Measurements from ENCODE around the gene FADS3. TPM values are rescaled to one million over a fixed set of nuclear protein-coding genes. Genes with fewer than 3 reads are reported as not detected.

The FADS3 gene
- total RNA-seq, 2 experiments from 2014 or later, result 7.2 to 10.1 TPM

GRCh38 chr11:61874853-61875252 lies 16.5 kb downstream of the FADS3 start:
- peaks cover 2% of the 10 kb centered on the region for H3K4me1 Mint-ChIP-seq
- H3K27ac Mint-ChIP-seq, result no peak overlapping the region
- H3K36me3 Mint-ChIP-seq (ENCODE audit: low read depth), result no peaks in the 10 kb centered on the region
- intact Hi-C loops (cut with DNase I, micrococcal nuclease), result no loop called here
- ATAC-seq (no peak), DNase-seq (no peak)
- H3K27me3 Mint-ChIP-seq, result peaks cover 3% of the 10 kb centered on the region
- ChIA-PET CTCF (interaction anchor here (0.6 to 1.7 kb wide), 4 partner anchors 24 to 233 kb away, joined by 3 to 6 read pairs (median 5); no protein-coding TSS in a partner anchor), POLR2A (no interaction called here)
- no peaks in the 10 kb centered on the region for H3K9me3 Mint-ChIP-seq (ENCODE audit: low read depth)
- H3K4me3 Mint-ChIP-seq, result no peak overlapping the region

GRCh38 chr11:61874377-61874809 lies 17.0 kb downstream of the FADS3 start:
- intact Hi-C loops (cut with DNase I, micrococcal nuclease), result no loop called here
- Mint-ChIP-seq H3K4me3 (no peak overlapping the region), H3K4me1 (peaks cover 2% of the 10 kb centered on the region), H3K27me3 (peaks cover 3% of the 10 kb centered on the region), H3K9me3 (ENCODE audit: low read depth) (no peaks in the 10 kb centered on the region), H3K27ac (no peak overlapping the region), H3K36me3 (ENCODE audit: low read depth) (no peaks in the 10 kb centered on the region)
- DNase-seq, result no peak
- POLR2A ChIA-PET, result no interaction called here
- no peak for ATAC-seq
- CTCF ChIA-PET, result interaction anchor here (1.6 to 2.2 kb wide), 3 partner anchors 24 to 233 kb away, joined by 5 to 8 read pairs (median 6); no protein-coding TSS in a partner anchor

- H3K9me3 Mint-ChIP-seq (ENCODE audit: low read depth), result no peaks in the 10 kb centered on the region
- H3K4me1 Mint-ChIP-seq, result peaks cover 2% of the 10 kb centered on the region
- DNase-seq (no peak), ATAC-seq (no peak)
- peaks cover 3% of the 10 kb centered on the region for H3K27me3 Mint-ChIP-seq
- H3K27ac Mint-ChIP-seq, result no peak overlapping the region
- no peaks in the 10 kb centered on the region for H3K36me3 Mint-ChIP-seq (ENCODE audit: low read depth)
- intact Hi-C loops (cut with DNase I, micrococcal nuclease), result no loop called here
- H3K4me3 Mint-ChIP-seq, result no peak overlapping the region
- CTCF ChIA-PET, result interaction anchor here (1.7 to 2.2 kb wide), 2 partner anchors 25 to 73 kb away, joined by 6 to 8 read pairs; no protein-coding TSS in a partner anchor
- POLR2A ChIA-PET, result no interaction called here
Observed at GRCh38 chr11:61873588-61874376, 17.6 kb downstream of the FADS3 start.

DNA sequence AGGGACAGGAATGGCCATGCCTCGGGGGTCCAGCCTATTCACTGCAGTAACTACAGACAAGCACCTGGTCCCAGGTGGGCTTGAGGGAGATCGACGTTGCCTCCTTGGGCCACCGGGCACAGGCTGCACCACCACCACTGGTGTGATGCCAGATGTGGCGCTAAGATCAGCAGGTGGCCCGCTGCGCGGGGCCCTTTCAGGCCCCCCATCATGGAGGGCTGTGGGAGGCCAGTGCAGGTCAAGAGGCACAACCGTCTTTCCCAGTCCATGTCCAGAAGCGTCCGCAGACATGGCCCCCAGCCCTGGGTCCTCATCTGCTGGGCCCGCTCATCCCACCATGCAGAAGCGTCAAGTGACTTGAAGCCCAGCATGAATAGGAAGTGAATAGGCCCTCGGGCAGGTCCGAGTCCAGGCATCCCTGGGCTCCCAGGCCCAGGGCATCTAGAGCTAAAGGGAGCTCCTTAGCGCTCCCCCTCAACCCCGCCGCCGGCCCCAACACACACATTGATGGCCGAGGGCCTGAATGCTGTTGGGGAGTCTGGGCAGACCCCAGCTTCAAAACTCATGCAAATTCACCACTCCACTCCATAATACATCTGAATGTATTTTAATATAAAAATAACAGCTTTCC lies 18.3 kb downstream of the FADS3 start:
- no peak for DNase-seq
- peaks cover 2% of the 10 kb centered on the region for H3K4me1 Mint-ChIP-seq
- H3K27me3 Mint-ChIP-seq, result peaks cover 3% of the 10 kb centered on the region
- H3K36me3 Mint-ChIP-seq (ENCODE audit: low read depth), result no peaks in the 10 kb centered on the region
- H3K9me3 Mint-ChIP-seq (ENCODE audit: low read depth), result no peaks in the 10 kb centered on the region
- ATAC-seq, result no peak
- no peak overlapping the region for H3K4me3 Mint-ChIP-seq
- ChIA-PET POLR2A (no interaction called here), CTCF (interaction anchor here (1.5 to 2.2 kb wide), 2 partner anchors 74 to 209 kb away, joined by 6 to 8 read pairs; no protein-coding TSS in a partner anchor)
- H3K27ac Mint-ChIP-seq, result no peak overlapping the region
- intact Hi-C loops (cut with DNase I, micrococcal nuclease), result no loop called here

DNA sequence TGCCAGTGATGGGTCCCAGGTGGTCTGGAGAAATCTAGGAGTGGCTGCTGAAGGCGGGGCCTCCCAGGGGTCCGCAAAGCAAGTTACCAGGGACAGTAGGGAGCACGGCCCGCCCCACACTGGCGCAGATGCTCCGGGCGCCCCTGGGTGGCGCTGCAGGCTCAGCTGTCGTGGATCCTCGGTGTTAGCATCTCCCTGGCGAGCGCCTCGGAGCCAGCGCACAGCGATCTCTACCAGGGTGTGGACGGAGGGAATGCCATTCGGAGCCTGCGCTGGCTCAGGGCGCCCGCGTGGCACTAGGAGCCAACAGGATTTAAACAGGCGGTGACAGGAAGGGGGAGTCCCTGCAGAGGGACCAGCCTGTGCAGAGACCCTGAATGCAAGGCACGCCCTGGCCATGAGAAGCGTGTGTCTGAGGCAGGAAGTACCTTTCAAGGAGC lies 20.2 kb downstream of the FADS3 start:
- H3K36me3 Mint-ChIP-seq (ENCODE audit: low read depth), result no peaks in the 10 kb centered on the region
- intact Hi-C loops (cut with DNase I, micrococcal nuclease), result loop anchor here (1.0 to 2.0 kb wide), 7 partner anchors 28 to 237 kb away; no protein-coding TSS in a partner anchor
- H3K4me1 Mint-ChIP-seq, result peaks cover 2% of the 10 kb centered on the region
- no peak overlapping the region for H3K27ac Mint-ChIP-seq
- ATAC-seq, result peak; percentile 98
- no peaks in the 10 kb centered on the region for H3K9me3 Mint-ChIP-seq (ENCODE audit: low read depth)
- peak overlapping the region; percentile 46 for H3K4me3 Mint-ChIP-seq
- H3K27me3 Mint-ChIP-seq, result peaks cover 3% of the 10 kb centered on the region
- ChIA-PET POLR2A (interaction anchor here (0.6 kb wide), 1 partner anchor 261 kb away, joined by 4 read pairs; no protein-coding TSS in a partner anchor), CTCF (interaction anchor here (0.7 to 2.7 kb wide), 15 partner anchors 13 to 440 kb away, joined by 3 to 35 read pairs (median 6); no protein-coding TSS in a partner anchor)
- peak; percentile 84 for DNase-seq

DNA sequence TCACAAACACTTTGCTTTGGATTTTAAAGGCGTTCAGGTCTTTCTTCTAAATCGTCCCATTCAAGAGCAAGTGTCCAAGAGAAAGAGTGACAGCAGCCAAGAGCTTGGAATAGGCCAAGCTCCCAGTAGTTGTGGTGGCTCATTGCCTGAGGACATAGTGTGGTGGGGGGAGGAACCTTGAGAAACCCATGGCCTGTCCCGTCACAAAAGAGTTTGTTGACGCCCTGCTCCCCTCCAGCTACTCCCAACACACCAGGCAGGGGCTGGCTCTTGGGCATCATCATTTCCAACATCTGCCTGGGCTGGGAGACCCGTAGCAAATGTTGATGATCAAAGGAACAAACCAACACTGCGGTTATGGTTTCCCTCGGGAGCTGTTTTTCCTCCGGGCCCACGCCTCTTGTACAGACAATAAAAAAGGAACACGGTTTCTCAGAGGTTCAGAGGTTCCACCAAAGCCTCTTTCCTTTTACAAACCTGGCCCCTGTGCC lies 20.8 kb downstream of the FADS3 start:
- intact Hi-C loops (cut with DNase I, micrococcal nuclease), result loop anchor here (1.0 to 2.0 kb wide), 7 partner anchors 28 to 238 kb away; no protein-coding TSS in a partner anchor
- CTCF ChIA-PET, result interaction anchor here (0.7 to 2.7 kb wide), 20 partner anchors 14 to 440 kb away, joined by 3 to 35 read pairs (median 4); partner anchors contain the start of genes FEN1 and TMEM258
- POLR2A ChIA-PET, result no interaction called here
- Mint-ChIP-seq H3K27ac (no peak overlapping the region), H3K27me3 (peaks cover 3% of the 10 kb centered on the region), H3K36me3 (ENCODE audit: low read depth) (no peaks in the 10 kb centered on the region), H3K4me1 (peaks cover 2% of the 10 kb centered on the region), H3K9me3 (ENCODE audit: low read depth) (no peaks in the 10 kb centered on the region), H3K4me3 (no peak overlapping the region)
- no peak for DNase-seq
- no peak for ATAC-seq

DNA sequence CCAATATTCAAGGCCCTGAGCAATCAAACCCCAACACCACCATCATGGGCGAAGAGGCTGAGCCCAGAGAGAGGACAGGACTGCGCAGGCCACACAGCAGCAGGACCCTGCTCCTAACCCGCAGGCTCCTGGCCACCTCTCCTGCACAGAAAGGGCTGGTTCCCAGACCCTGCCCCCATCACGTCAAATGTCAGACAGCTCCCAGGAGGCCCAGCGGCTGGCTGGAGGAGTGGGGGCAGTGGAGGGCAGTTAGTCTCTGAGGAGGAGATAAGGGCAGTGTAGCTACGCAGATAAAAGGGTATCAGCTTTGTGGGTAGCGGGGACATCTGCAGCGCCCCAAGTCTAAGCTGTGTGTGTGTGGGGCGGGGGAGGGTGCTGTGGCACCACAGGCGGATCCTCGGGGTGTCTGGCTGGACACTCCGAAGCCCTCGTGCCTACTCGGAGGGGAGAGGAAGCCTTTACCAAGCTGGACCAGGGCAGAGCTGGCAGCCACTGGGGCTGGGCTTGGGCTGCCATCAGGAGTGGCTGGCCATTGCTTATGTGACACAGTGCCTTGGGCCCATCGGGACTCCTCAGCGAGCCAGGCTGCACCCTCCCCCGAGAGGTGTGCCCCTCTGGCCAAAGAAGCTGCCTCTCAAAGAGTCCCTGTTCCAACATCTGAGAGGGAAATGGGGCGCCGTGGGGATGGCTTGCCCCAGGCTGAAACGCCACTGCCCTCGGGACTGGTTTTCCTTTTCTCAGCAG lies 21.5 kb downstream of the FADS3 start:
- Mint-ChIP-seq H3K27me3 (peaks cover 3% of the 10 kb centered on the region), H3K27ac (no peak overlapping the region), H3K4me3 (no peak overlapping the region), H3K36me3 (ENCODE audit: low read depth) (no peaks in the 10 kb centered on the region), H3K9me3 (ENCODE audit: low read depth) (no peaks in the 10 kb centered on the region), H3K4me1 (peaks cover 2% of the 10 kb centered on the region)
- ChIA-PET CTCF (interaction anchor here (0.7 to 2.7 kb wide), 13 partner anchors 15 to 238 kb away, joined by 3 to 35 read pairs (median 5); partner anchors contain the start of genes FEN1 and TMEM258), POLR2A (no interaction called here)
- intact Hi-C loops (cut with DNase I, micrococcal nuclease), result loop anchor here (2.0 kb wide), 3 partner anchors 29 to 77 kb away; no protein-coding TSS in a partner anchor
- no peak for DNase-seq
- no peak for ATAC-seq

DNA sequence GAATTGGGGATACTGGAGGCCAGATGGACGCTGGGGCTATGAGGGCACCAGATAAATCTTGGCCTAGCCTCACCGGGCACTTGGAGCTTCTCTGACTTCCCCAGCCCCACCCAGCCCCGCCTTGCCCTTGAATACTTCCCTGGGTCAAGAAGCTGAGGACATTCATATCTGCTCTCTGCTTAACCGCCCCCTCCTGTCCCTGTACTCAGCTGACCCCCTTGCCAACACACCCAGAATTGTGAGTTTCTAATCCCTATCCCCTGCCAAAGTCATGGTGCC lies 22.0 kb downstream of the FADS3 start:
- intact Hi-C loops (cut with DNase I, micrococcal nuclease), result no loop called here
- DNase-seq (no peak), ATAC-seq (no peak)
- ChIA-PET POLR2A (no interaction called here), CTCF (interaction anchor here (2.7 kb wide), 1 partner anchor 212 kb away, joined by 35 read pairs; no protein-coding TSS in a partner anchor)
- Mint-ChIP-seq H3K9me3 (ENCODE audit: low read depth) (no peaks in the 10 kb centered on the region), H3K27ac (no peak overlapping the region), H3K4me3 (no peak overlapping the region), H3K4me1 (peaks cover 2% of the 10 kb centered on the region), H3K27me3 (peaks cover 3% of the 10 kb centered on the region), H3K36me3 (ENCODE audit: low read depth) (no peaks in the 10 kb centered on the region)

DNA sequence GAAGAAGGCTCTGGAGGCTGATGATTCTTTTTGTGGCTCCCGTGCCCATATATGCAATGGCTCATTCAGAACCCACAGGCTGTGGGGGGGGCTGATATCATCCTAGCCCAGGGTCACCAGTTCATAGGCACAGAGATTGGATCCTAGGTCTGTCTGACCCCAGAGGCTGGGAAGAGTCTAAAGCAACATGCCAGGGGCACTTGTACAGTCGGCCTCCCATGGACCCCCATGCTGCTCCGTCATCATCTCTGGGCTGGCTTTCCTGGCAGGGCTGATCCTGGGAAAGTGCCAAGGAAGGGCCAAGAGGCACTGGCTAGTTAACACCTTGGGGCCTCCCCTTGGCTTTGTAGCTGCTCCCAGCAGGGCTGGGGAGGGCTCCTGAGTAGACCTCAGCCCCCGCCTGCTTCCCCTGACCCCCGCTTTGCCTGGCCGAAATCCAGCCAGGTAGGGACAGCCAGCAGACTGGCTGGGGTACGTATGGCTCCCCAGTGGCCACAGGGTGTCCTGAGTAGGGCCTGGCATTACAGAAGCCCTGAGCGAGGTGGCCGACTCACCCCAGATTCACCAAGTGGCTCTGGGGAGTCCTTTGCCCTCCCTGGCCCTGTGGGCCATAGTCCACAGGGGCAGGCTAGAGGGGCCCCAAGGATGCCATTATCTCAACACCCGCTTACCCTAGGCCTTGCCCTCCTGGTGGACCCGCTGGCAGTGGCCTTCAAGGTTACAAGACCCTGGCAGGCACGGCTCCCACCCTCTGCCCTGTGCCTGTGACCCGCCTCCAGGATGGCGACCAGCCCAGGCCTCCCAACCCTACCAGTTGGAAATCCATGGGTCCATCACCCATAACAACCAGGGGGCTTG lies 22.5 kb downstream of the FADS3 start:
- ChIA-PET CTCF (interaction anchor here (0.6 to 2.7 kb wide), 2 partner anchors 101 to 213 kb away, joined by 3 to 35 read pairs; no protein-coding TSS in a partner anchor), POLR2A (no interaction called here)
- ATAC-seq (no peak), DNase-seq (no peak)
- Mint-ChIP-seq H3K27me3 (peaks cover 3% of the 10 kb centered on the region), H3K36me3 (ENCODE audit: low read depth) (no peaks in the 10 kb centered on the region), H3K9me3 (ENCODE audit: low read depth) (no peaks in the 10 kb centered on the region), H3K27ac (no peak overlapping the region), H3K4me1 (peaks cover 2% of the 10 kb centered on the region), H3K4me3 (no peak overlapping the region)
- intact Hi-C loops (cut with DNase I, micrococcal nuclease), result no loop called here

DNA sequence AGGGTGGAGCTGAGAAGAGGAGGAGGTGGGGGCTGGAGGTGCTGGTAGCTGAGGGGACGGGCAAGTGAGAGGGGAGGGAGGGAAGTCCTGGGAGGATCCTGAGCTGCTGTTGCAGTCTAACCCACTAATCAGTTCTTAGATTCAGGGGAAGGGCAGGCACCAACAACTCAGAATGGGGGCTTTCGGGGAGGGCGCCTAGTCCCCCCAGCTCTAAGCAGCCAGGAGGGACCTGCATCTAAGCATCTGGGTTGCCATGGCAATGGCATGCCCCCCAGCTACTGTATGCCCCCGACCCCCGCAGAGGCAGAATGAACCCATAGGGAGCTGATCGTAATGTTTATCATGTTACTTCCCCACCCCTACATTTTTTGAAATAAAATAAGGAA lies 24.4 kb downstream of the FADS3 start:
- intact Hi-C loops (cut with DNase I, micrococcal nuclease), result no loop called here
- CTCF ChIA-PET, result interaction anchor here (0.6 to 1.1 kb wide), 3 partner anchors 81 to 240 kb away, joined by 3 to 5 read pairs (median 3); no protein-coding TSS in a partner anchor
- no peak for ATAC-seq
- Mint-ChIP-seq H3K27me3 (peaks cover 3% of the 10 kb centered on the region), H3K9me3 (ENCODE audit: low read depth) (no peaks in the 10 kb centered on the region), H3K27ac (no peak overlapping the region), H3K4me1 (peaks cover 2% of the 10 kb centered on the region), H3K4me3 (no peak overlapping the region), H3K36me3 (ENCODE audit: low read depth) (no peaks in the 10 kb centered on the region)
- no peak for DNase-seq
- POLR2A ChIA-PET, result no interaction called here

Measured in activated CD4-positive, alpha-beta T cell treated with anti-CD3 and anti-CD28 coated beads for 36 hours (primary cell).